COLO829 (cell line): ENCODE measurements around the gene CALN1.
A peak's percentile ranks its signal among the peaks of the same experiment; 100 is the strongest.
"Not testable (repeated sequence)": the region's sequence is repeated elsewhere in the genome, so short reads cannot be mapped to it uniquely, and the experiment has no call there.

Experiments used
- DNase-seq: peaks from one replicate; pipeline ENCODE4 v3.0.0; 2012; ENCODE audit warnings: low spot score

Gene CALN1

DNA sequence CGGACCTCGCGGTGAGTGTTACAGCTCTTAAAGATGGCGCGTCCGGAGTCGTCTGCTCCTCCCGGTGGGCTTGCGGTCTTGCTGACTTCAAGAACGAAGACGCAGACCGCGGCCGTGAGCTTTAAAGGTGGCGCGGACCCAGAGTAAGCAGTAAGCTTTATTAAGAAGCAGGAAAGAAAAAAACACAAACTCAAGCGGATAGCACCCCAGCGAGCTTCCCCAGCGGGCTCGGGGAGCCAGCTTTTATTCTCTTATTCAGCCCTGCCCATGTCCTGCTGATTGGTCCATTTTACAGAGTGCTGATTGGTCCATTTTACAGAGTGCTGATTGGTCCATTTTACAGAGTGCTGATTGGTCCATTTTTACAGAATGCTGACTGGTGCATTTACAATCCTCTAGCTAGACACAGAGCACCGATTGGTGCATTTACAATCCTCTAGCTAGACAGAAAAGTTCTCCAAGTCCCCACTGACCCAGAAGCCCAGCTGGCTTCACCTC is at the start of gene CALN1:
Gene CALN1, minus strand, starts transcription at position 218 of the 498 bp plus-strand sequence.
- DNase-seq: not testable (repeated sequence)

GRCh38 chr7:72453471-72453870 is 41.3 kb upstream of the CALN1 start:
- DNase-seq: no peak

DNA sequence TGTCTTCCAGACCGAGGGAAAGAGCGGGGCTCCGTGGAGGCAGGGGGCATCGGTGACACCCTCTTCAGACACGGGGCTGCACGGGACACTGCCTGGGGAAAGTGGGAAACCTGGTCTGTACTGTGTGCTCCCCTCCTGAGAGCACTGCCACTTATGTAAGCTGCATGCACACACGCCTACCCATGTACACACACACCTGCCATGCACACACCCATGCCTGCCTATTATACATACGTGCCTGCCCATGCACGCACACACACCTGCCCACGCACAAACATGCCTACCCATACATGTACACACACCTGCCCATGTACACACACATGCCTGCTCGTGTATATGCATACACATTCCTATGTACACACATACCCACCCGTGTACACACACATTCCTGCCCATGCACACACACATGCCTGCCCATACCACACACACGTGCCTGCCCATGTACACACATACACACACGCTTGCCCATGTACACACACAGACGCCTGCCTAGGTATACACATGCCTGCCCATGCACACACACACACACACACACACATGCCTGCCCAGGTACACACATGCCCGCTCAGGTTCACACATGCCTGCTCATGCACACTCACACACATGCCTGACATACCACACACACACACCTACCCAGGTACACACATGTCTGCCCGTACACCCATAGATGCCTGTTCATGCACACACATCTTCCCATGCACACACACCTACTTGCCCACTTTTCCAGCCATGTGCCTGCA is 35.5 kb upstream of the CALN1 start:
- DNase-seq: no peak

- DNase-seq: no peak
Measured at GRCh38 chr7:72446591-72447462, 34.7 kb upstream of the CALN1 start.

DNA sequence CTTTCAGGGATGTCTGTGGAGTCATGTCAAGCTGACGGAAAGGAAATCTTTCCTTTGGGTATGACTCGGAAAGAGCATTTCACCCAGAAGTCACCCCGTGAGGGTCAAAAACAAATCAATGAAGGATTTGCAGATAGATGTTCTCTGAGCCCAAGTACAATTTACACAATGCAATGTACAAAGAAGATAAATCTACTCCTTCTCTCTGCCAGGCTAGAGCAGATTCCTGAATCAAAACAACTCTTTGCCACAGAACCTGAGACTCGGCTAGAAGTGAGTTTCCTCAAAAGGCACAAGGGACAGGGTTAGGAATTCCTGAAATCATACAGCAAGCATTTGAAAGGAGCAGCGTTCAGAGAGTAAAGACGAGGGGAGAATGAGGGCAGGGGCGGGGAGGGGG is 34.0 kb upstream of the CALN1 start:
- no peak for DNase-seq

GRCh38 chr7:72445580-72445979 is 33.4 kb upstream of the CALN1 start:
- no peak for DNase-seq

- no peak for DNase-seq
Measured at GRCh38 chr7:72445075-72445474, 32.9 kb upstream of the CALN1 start.

- DNase-seq: peak; percentile 56
Measured at GRCh38 chr7:72444026-72444776, 32.1 kb upstream of the CALN1 start.

- no peak for DNase-seq
Measured at GRCh38 chr7:72441791-72442190, 29.7 kb upstream of the CALN1 start.

DNA sequence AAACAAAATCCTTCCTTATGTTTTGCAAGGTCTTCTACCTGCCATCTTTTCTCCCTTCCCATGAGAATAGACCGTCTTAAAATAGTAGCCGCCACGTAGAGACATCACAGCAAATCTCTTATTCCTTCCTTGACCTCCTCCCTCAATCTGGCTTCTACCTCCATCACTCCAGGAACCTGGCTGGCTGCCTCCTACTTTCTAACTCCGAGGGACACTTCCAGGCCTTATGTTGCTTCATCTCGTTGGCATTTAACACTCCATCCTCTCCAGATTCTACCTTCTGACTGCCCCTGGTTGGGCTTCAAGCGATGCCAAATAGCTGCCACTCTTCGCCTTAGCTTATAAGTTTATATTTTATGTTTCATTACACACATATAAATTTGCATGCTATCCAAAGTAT is 26.4 kb upstream of the CALN1 start:
- no peak for DNase-seq

- DNase-seq: no peak
Measured at GRCh38 chr7:72437610-72438009, 25.5 kb upstream of the CALN1 start.

DNA sequence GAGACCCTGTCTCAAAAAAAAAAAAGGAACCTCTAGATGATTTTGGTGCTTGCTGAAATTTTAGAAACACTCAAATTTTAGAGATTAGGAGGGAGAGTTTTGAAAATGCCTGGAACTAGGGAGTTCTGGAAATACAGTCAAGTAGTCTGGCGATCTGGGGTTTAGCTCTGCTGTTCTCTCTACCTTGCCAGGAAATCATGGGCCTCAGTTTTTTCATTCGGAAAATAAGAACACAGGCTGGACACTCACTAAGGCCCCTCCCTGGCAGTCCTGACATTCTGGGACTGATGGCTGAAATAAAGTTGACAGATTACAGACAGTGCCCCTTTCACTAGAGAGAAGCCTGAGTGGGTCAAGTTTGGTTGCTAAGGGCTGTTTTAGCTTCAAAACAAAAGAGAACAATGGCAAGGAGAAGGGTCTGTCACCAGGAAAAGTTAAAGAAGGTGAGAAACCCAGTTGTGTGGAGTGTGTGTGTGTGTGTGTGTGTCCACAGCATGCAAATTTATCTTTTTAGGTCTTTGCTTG is 25.0 kb upstream of the CALN1 start:
- DNase-seq: no peak

DNA sequence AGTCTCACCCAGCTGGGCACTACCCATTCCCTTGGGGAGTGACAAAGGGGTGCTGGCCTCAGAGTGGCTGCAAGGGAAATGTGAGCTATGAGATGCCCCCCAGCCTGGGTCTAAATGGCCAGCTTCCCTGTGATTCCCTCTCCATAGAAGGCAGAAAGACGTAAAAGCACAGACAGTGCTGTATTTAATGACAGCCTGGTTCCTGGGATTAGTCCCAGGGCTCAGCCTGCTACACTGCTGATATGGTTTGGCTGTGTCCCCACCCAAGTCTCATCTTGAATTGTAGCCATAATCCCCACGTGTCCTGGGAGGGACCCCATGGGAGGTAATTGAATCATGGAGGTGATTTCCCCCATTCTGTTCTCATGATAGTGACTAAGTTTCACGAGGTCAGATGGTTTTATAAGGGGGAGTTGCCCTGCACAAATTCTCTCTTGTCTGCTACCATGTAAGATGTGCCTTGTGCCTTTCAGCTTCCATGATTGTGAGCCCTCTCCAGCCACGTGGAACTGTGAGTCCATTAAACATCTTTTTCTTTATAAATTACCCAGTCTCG is 23.9 kb upstream of the CALN1 start:
- no peak for DNase-seq

DNA sequence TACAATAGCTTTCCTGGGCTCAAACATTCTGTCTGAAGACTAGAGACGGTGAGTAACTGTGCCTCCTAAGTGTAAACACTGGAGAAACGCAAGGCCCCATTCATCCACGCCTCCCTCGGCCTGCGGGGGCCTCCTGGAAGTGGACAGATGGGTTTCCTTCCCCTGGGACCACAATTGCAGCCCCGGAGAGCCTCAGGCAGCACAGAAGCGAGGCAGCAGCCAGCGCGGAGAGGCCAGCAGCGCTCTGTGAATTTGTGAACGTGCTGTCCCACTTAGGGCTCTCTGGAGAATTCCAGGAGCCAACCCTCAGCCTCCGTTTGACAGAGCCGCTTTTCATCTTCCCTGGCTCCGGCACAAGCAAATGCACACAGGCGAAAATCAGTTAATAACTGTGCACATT is 23.2 kb upstream of the CALN1 start:
- no peak for DNase-seq

- DNase-seq: no peak
Measured at GRCh38 chr7:72430531-72430930, 18.4 kb upstream of the CALN1 start.

DNA sequence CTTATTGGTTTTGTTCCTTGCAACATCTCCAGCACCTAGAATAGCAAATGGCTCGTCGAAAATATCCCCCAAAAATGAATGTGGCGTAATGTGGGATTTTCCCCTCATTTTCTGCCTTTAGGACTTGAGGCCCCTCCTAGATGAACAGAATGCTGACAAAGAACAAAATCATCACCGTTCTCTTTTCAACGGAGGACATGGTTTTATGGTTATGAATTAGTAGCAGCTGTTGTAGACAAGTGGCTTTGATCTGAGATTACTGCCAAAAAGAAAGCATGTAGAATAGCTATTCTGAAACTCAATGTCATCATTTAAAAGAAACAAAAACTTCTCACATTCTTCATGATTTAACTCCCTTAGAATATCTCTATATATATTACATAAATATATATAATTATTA is 17.2 kb upstream of the CALN1 start:
- DNase-seq: no peak

- no peak for DNase-seq
Measured at GRCh38 chr7:72416846-72417245, 4.7 kb upstream of the CALN1 start.

- no peak for DNase-seq
Measured at GRCh38 chr7:72415586-72415985, 3.4 kb upstream of the CALN1 start.

GRCh38 chr7:72413886-72414285 is 1.7 kb upstream of the CALN1 start:
- DNase-seq: no peak

GRCh38 chr7:72413290-72413689 is 1.2 kb upstream of the CALN1 start:
- no peak for DNase-seq

- no peak for DNase-seq
Measured at GRCh38 chr7:72411419-72411818, 719 bp downstream of the CALN1 start.

- DNase-seq: no peak
Measured at GRCh38 chr7:72409638-72410015, 2.5 kb downstream of the CALN1 start.
